ENCODE results near the gene ITPR3.

- TF ChIP-seq, protein P1, sequence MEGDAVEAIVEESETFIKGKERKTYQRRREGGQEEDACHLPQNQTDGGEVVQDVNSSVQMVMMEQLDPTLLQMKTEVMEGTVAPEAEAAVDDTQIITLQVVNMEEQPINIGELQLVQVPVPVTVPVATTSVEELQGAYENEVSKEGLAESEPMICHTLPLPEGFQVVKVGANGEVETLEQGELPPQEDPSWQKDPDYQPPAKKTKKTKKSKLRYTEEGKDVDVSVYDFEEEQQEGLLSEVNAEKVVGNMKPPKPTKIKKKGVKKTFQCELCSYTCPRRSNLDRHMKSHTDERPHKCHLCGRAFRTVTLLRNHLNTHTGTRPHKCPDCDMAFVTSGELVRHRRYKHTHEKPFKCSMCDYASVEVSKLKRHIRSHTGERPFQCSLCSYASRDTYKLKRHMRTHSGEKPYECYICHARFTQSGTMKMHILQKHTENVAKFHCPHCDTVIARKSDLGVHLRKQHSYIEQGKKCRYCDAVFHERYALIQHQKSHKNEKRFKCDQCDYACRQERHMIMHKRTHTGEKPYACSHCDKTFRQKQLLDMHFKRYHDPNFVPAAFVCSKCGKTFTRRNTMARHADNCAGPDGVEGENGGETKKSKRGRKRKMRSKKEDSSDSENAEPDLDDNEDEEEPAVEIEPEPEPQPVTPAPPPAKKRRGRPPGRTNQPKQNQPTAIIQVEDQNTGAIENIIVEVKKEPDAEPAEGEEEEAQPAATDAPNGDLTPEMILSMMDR (IDR thresholded peaks at IDR 0.05; ENCODE audit: low read length): no peak
- no peak for TF ChIP-seq EZH2 (IDR thresholded peaks at IDR 0.05; ENCODE audit: borderline replicate concordance, low read length)
Measured at GRCh38 chr6:33735216-33735615, 114.1 kb downstream of the ITPR3 start.
